Heart left ventricle (tissue), 16 donors: Measurements from ENCODE around the gene NEUROD4. TPM values are rescaled to one million over a fixed set of nuclear protein-coding genes. Genes with fewer than 3 reads are reported as not detected.
A peak's percentile ranks its signal among the peaks of the same experiment; 100 is the strongest.
"Not testable (repeated sequence)": the region's sequence is repeated elsewhere in the genome, so short reads cannot be mapped to it uniquely, and the experiment has no call there.

ENCODE experiments used
- ATAC-seq, 4 donors: fragments of 200-7000 bp; cut with Tn5 transposase; one replicate each; pipeline ENCODE4 v1.9.1; 2020 to 2022; ENCODE audit warnings: moderate library complexity in 4 of 4, mild to moderate bottlenecking in 3 of 4, moderate number of reproducible peaks in 1 of 4
- DNase-seq, 5 donors: peaks; one replicate each; pipeline ENCODE4 v3.0.0-alpha.2; 2020
- H3K27ac ChIP-seq, 12 donors: fragments of 200-600 bp; sonication (generic) in 4 of 12; one replicate each; pipeline versions ENCODE4 v1.5.0 to v1.8.0; 2016 to 2022; ENCODE audit warnings: mild to moderate bottlenecking in 2 of 12
- H3K27me3 ChIP-seq, 9 donors: fragments of 200-600 bp; sonication (generic) in 2 of 9; one replicate each; pipeline versions ENCODE4 v1.5.1 to v1.8.0; 2016 to 2022; ENCODE audit warnings: mild to moderate bottlenecking in 3 of 9
- H3K36me3 ChIP-seq, 9 donors: fragments of 200-600 bp; sonication (generic) in 2 of 9; one replicate each; pipeline versions ENCODE4 v1.5.0 to v1.8.0; 2018 to 2022; ENCODE audit warnings: mild to moderate bottlenecking in 2 of 9
- H3K4me1 ChIP-seq, 12 donors: fragments of 200-600 bp; sonication (generic) in 4 of 12; one replicate each; pipeline versions ENCODE4 v1.5.0 to v1.8.0; 2016 to 2022; ENCODE audit warnings: mild to moderate bottlenecking in 3 of 12
- H3K4me3 ChIP-seq, 12 donors: fragments of 200-600 bp; sonication (generic) in 4 of 12; one replicate each; pipeline versions ENCODE4 v1.5.0 to v1.8.0; 2017 to 2022; ENCODE audit warnings: mild to moderate bottlenecking in 9 of 12, moderate library complexity in 4 of 12
- H3K9me3 ChIP-seq, 12 donors: fragments of 200-600 bp; sonication (generic) in 4 of 12; one replicate each; pipeline versions ENCODE4 v1.5.0 to v1.8.0; 2016 to 2022; ENCODE audit warnings: mild to moderate bottlenecking in 1 of 12
- POLR2A ChIP-seq, 2 donors: fragments of 450-650 bp; IDR thresholded peaks; one replicate each; pipeline ENCODE4 v1.6.1; 2017; ENCODE audit warnings: antibody characterized with exemption in 2 of 2, mild to moderate bottlenecking in 2 of 2, moderate library complexity in 2 of 2
- WGBS, 4 donors: extraction: QIAGEN DNeasy Blood & Tissue Kit in 2 of 4; methylation state at CpG; one replicate each; pipeline versions ENCODE4 v1.1.5 to v1.1.7; 2013 to 2018; 5-methylcytosine and 5-hydroxymethylcytosine counted together
- intact Hi-C, 10 donors: fragments of 100-400 bp; cut with DNase I; formaldehyde crosslinking; loops; one replicate each; pipeline versions ENCODE4 v1.11.1 to v1.14.2; 2022
- polyA plus RNA-seq, 2 donors: library from polyadenylated mRNA; stranded (reverse); fragments of 200-250 nt; gene quantifications; one replicate each; pipeline ENCODE4 v1.2.3, GENCODE V29; 2013
- total RNA-seq, 9 donors: library from RNA; depleted of rRNA in 2 of 9; stranded (reverse); fragments of >200 nt in 2 of 9; fragmentation: NEBNext Ultra II Directional in 3 of 9; extraction: Animal tissue kit (Norgen Biotek cat#: 25700) in 3 of 9; gene quantifications; one replicate each; pipeline versions ENCODE4 v1.1.0 to v1.2.4, GENCODE V29; 2016 to 2023
- TF ChIP-seq, protein P1 (sequence below), 12 donors: fragments of 200-600 bp; sonication (generic) in 4 of 12; IDR thresholded peaks; one replicate each; pipeline versions ENCODE4 v1.5.0 to v1.8.0; 2018 to 2022; ENCODE audit warnings: antibody characterized with exemption in 12 of 12, mild to moderate bottlenecking in 5 of 12
- donor health status: ischemic (EF 13 %, LVEDD 7.1; RV severe dilation, severe dysfunction).
- donor health status: healthy with polysubstance abuse.
- donor health status: DM: no; HTN: yes; CAD: no.
- donor health status: DM: no; HTN: no; CAD: no.
- donor health status: ischemic (EF 25% LVEDD 6.9; RV normal size, moderate dysfunction).
- donor health status: ischemic (EF 25% LVEDD 5.7; RV mildly dilated, moderate dysfunction).
- donor health status: healthy.
- donor health status: DM: yes; HTN: yes; CAD: no.
- donor health status: ischemic (EF 35%, LVEDD 5.7; RV mildly dilated, moderate dysfunction).
- donor health status: nonischemic (EF 11% LVEDD 7.7; RV severe dilation, severe dysfunction).
- donor health status: DM: yes; HTN: yes; CAD: no.
- donor health status: PGD.
- donor health status: ischemic (EF 29% LVEDD 5.4; RV normal size, mild dysfunction).
- donor health status: nonischemic (EF 23%, LVEDD 6.1; RV moderate dilation, normal function).

The NEUROD4 gene
- total and polyA plus RNA-seq, 11 donors, result not detected

- ATAC-seq (no peak), DNase-seq (no peak)
- H3K27ac ChIP-seq, result peak overlapping the region in 1 of 12 donors; percentile 4
- H3K4me3 ChIP-seq, result peak overlapping the region in 1 of 12 donors; percentile 9
- peaks cover 0 to 41% (median 0%) of the 10 kb centered on the region in 12 donors for H3K4me1 ChIP-seq
- WGBS, 4 donors, result 75 to 87% (median 77%) methylated on average over 5 of the region's 5 CpGs
- peaks cover 0 to 4% (median 0%) of the 10 kb centered on the region in 9 donors for H3K27me3 ChIP-seq
- H3K9me3 ChIP-seq, result no peaks in the 10 kb centered on the region
- TF ChIP-seq POLR2A (IDR thresholded peaks at IDR 0.05), result no peak
- TF ChIP-seq, protein P1, sequence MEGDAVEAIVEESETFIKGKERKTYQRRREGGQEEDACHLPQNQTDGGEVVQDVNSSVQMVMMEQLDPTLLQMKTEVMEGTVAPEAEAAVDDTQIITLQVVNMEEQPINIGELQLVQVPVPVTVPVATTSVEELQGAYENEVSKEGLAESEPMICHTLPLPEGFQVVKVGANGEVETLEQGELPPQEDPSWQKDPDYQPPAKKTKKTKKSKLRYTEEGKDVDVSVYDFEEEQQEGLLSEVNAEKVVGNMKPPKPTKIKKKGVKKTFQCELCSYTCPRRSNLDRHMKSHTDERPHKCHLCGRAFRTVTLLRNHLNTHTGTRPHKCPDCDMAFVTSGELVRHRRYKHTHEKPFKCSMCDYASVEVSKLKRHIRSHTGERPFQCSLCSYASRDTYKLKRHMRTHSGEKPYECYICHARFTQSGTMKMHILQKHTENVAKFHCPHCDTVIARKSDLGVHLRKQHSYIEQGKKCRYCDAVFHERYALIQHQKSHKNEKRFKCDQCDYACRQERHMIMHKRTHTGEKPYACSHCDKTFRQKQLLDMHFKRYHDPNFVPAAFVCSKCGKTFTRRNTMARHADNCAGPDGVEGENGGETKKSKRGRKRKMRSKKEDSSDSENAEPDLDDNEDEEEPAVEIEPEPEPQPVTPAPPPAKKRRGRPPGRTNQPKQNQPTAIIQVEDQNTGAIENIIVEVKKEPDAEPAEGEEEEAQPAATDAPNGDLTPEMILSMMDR (IDR thresholded peaks at IDR 0.05), result no peak
- intact Hi-C loops, result no loop called here
- H3K36me3 ChIP-seq, result no peaks in the 10 kb centered on the region
Observed at GRCh38 chr12:54980341-54980740, 39.4 kb upstream of the NEUROD4 start.

DNA sequence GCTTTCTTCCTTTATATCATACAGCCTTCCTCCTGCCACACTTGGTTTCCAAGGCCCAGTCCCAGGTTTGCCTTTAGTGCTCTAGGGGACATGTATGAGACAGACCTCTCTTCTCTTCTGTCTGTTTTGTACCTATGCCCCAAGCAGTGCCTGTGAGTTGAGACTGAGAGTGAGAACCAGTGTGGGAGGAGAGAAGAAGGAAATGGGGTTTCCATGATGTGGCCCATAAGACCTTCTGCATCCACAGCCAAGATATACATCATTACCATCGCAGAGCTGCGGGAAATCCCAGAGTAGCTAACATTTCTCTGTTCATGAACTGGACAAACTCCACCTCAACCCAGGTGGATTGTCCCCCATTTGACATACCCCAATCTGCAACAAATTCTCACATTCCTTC is 38.0 kb upstream of the NEUROD4 start:
- no peak for DNase-seq
- intact Hi-C loops, result no loop called here

GRCh38 chr12:54983536-54984101 is 36.2 kb upstream of the NEUROD4 start:
- peaks cover 0 to 4% (median 0%) of the 10 kb centered on the region in 12 donors for H3K9me3 ChIP-seq
- DNase-seq (no peak), ATAC-seq (no peak)
- H3K27ac ChIP-seq, result peak overlapping the region in 1 of 12 donors; percentile 77
- intact Hi-C loops, result no loop called here
- WGBS, 4 donors, result 75 to 88% (median 80%) methylated on average over 2 of the region's 2 CpGs
- TF ChIP-seq, protein P1 (IDR thresholded peaks at IDR 0.05), result no peak
- TF ChIP-seq POLR2A (IDR thresholded peaks at IDR 0.05), result no peak
- peaks cover 0 to 5% (median 0%) of the 10 kb centered on the region in 9 donors for H3K27me3 ChIP-seq
- peak overlapping the region in 2 of 12 donors; percentile 7 to 50 for H3K4me3 ChIP-seq
- peaks cover 0 to 38% (median 0%) of the 10 kb centered on the region in 12 donors for H3K4me1 ChIP-seq
- H3K36me3 ChIP-seq, result no peaks in the 10 kb centered on the region

More for the DNA sequence above, 38.0 kb upstream of the NEUROD4 start:
- TF ChIP-seq POLR2A (IDR thresholded peaks at IDR 0.05), result no peak
- TF ChIP-seq, protein P1 (IDR thresholded peaks at IDR 0.05), result no peak
- Histone ChIP-seq H3K9me3 (peaks cover 0 to 2% (median 0%) of the 10 kb centered on the region in 12 donors), H3K4me3 (peak overlapping the region in 1 of 12 donors; percentile 23), H3K4me1 (peaks cover 0 to 34% (median 0%) of the 10 kb centered on the region in 12 donors), H3K27ac (peak overlapping the region in 1 of 12 donors; percentile 14), H3K27me3 (peaks cover 0 to 5% (median 0%) of the 10 kb centered on the region in 9 donors), H3K36me3 (no peaks in the 10 kb centered on the region)
- 85 to 94% (median 89%) methylated on average over 2 of the region's 2 CpGs for WGBS, 4 donors
- ATAC-seq, result no peak

DNA sequence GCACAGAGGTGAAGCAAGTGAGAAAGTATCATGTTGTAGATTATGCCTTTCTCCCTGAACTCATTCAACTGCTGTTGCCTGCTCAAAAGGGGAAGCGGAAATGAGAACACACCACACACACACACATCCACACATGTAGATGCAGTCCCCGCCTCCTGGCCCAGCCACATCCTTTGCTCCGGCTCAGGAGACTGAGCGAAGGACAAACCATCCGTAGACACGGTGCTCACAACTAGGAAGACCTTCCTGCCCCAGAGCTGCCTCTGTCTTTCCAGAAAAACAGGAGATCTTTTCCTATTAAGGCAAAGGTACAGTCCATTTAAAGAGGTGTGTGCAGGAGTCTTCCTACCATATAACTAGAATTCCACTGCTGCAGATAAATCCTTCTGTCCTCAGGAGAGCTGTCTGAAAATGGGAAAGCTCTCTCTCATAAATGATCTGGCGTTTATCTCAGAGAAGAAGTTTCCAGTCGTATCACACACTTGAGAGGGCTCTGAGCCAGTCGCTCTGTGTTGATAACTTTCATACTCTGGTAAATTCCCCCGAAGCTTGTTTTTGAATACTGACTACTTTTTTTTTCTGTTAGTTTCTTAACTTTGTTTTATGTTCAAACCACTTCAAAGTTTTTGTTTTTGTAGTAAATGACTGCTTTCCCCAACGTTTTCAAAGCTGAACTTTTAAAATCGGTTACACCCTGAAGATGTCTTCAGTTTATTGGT is 35.0 kb upstream of the NEUROD4 start, which contains the start of gene TESPA1:
Gene TESPA1, minus strand, starts transcription at position 105 of the 719 bp plus-strand sequence. CDS start 10,200 bp downstream, outside the sequence.
- H3K27ac ChIP-seq, result peak within 1 kb of the TSS in 7 of 12 donors; percentile 10 to 77 (median 54)
- H3K4me3 ChIP-seq, result peak within 1 kb of the TSS in 7 of 12 donors; percentile 4 to 50 (median 11)
- 38 to 47% (median 40%) methylated on average over 12 of the region's 12 CpGs for WGBS, 4 donors
- no peaks in the 10 kb centered on the region for H3K36me3 ChIP-seq
- intact Hi-C loops, result no loop called here
- no peak for TF ChIP-seq POLR2A (IDR thresholded peaks at IDR 0.05)
- TF ChIP-seq, protein P1 (IDR thresholded peaks at IDR 0.05), result no peak
- peaks cover 0 to 4% (median 0%) of the 10 kb centered on the region in 12 donors for H3K9me3 ChIP-seq
- ATAC-seq (peak; percentile 70 to 85 (median 77)), DNase-seq (peak; percentile 59 to 78 (median 64))
- peaks cover 0 to 40% (median 5%) of the 10 kb centered on the region in 12 donors for H3K4me1 ChIP-seq
- H3K27me3 ChIP-seq, result peaks cover 0 to 5% (median 0%) of the 10 kb centered on the region in 9 donors

DNA sequence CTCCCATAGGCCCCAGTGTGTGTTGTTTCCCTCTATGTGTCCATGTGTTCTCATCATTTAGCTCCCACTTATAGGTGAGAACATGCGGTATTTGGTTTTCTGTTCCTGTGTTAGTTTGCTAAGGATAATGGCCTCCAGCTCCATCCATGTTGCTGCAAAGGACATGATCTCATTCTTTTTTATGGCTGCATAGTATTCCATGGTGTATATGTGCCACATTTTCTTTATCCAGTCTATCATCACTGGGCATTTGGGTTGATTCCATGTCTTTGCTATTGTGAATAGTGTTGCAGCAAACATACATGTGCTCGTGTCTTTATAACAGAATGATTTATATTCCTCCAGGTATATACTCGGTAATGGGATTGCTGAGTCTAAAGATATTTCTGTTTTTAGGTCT is 33.0 kb upstream of the NEUROD4 start:
- intact Hi-C loops, H3K4me3 ChIP-seq, H3K27me3 ChIP-seq, H3K9me3 ChIP-seq, H3K36me3 ChIP-seq, ATAC-seq, H3K27ac ChIP-seq, DNase-seq: not testable (repeated sequence)
- H3K4me1 ChIP-seq, result peaks cover 0 to 43% (median 5%) of the 10 kb centered on the region in 12 donors
- WGBS, 4 donors, result 86 to 97% (median 94%) methylated on average over 3 of the region's 3 CpGs
